GM21576 (cell line): ENCODE results near the gene FAM20C.

Experiments
- ATAC-seq: cut with Tn5 transposase; IDR thresholded peaks from one replicate; pipeline ENCODE4 v1.9.1; 2021; ENCODE audit warnings: mild to moderate bottlenecking, moderate library complexity; ENCODE audit not compliant: unreplicated experiment

FAM20C gene

GRCh38 chr7:221978-222715, 29.8 kb downstream of the FAM20C start:
- ATAC-seq: no peak

GRCh38 chr7:222716-223041, 30.3 kb downstream of the FAM20C start:
- ATAC-seq: no peak

GRCh38 chr7:223118-223800, 30.9 kb downstream of the FAM20C start:
- no peak for ATAC-seq

- ATAC-seq: no peak
These were observed 31.5 kb downstream of the FAM20C start for GRCh38 chr7:223861-224260.

- no peak for ATAC-seq
These were observed 34.0 kb downstream of the FAM20C start for GRCh38 chr7:226281-226895.

GRCh38 chr7:227926-228325, 35.6 kb downstream of the FAM20C start:
- ATAC-seq: no peak

GRCh38 chr7:228610-229009, 36.2 kb downstream of the FAM20C start:
- no peak for ATAC-seq

- no peak for ATAC-seq
These were observed 37.0 kb downstream of the FAM20C start for GRCh38 chr7:229184-229964.

- no peak for ATAC-seq
These were observed 37.9 kb downstream of the FAM20C start for GRCh38 chr7:230274-230673.

GRCh38 chr7:231030-231857, 38.9 kb downstream of the FAM20C start:
- no peak for ATAC-seq

GRCh38 chr7:231858-232246, 39.5 kb downstream of the FAM20C start:
- ATAC-seq: no peak

- no peak for ATAC-seq
These were observed 40.3 kb downstream of the FAM20C start for GRCh38 chr7:232410-233248.

- no peak for ATAC-seq
These were observed 41.1 kb downstream of the FAM20C start for GRCh38 chr7:233249-234035.

GRCh38 chr7:234051-234707, 41.8 kb downstream of the FAM20C start:
- no peak for ATAC-seq

- no peak for ATAC-seq
These were observed 42.6 kb downstream of the FAM20C start for GRCh38 chr7:234708-235553.

- no peak for ATAC-seq
These were observed 43.4 kb downstream of the FAM20C start for GRCh38 chr7:235576-236395.

- ATAC-seq: no peak
These were observed 44.6 kb downstream of the FAM20C start for GRCh38 chr7:236967-237366.
